ENCODE measurements around the gene MYO3B.

Gene MYO3B

GRCh38 chr2:170703776-170704476 is 526.0 kb downstream of the MYO3B start:
- no peak overlapping the region for H3K4me3 ChIP-seq (ENCODE audit: low read length)
- DNase-seq (ENCODE audit: low read depth), result no peak
- TF ChIP-seq CTCF (IDR thresholded peaks at IDR 0.05; ENCODE audit: insufficient read depth, low read depth, low read length, missing control alignments), result no peak

Measured in epithelial cell of esophagus (primary cell).